IPS-20b (cell line): ENCODE measurements around the gene SGSM2.

ENCODE experiments used
- H3K27ac ChIP-seq: one replicate; pipeline ENCODE4 v1.5.1; 2013; ENCODE audit warnings: low read length
- H3K27me3 ChIP-seq: 2 replicates; pipeline ENCODE4 v1.6.1; 2013; ENCODE audit warnings: mild to moderate bottlenecking, low read length, inconsistent platforms; ENCODE audit not compliant: insufficient read depth
- H3K36me3 ChIP-seq: 2 replicates; pipeline ENCODE4 v1.6.1; 2013; ENCODE audit warnings: low read depth, mild to moderate bottlenecking, inconsistent platforms, low read length, moderate library complexity; ENCODE audit not compliant: insufficient read depth
- H3K4me1 ChIP-seq: 2 replicates; pipeline ENCODE4 v1.6.1; 2013; ENCODE audit warnings: mild to moderate bottlenecking, control low read depth, inconsistent platforms, low read length, moderate library complexity; ENCODE audit not compliant: insufficient read depth
- H3K4me3 ChIP-seq: 2 replicates; pipeline ENCODE4 v1.5.1; 2013; ENCODE audit warnings: mild to moderate bottlenecking, low read length, inconsistent platforms
- H3K9ac ChIP-seq: 2 replicates; pipeline ENCODE4 v1.6.1; 2013; ENCODE audit warnings: low read depth, mild to moderate bottlenecking, inconsistent platforms, low read length, moderate library complexity
- H3K9me3 ChIP-seq: 2 replicates; pipeline ENCODE4 v1.6.1; 2013; ENCODE audit warnings: mild to moderate bottlenecking, low read depth, low read length, inconsistent platforms; ENCODE audit not compliant: insufficient read depth

Gene SGSM2

GRCh38 chr17:2406271-2406902 is 69.1 kb downstream of the SGSM2 start:
- peaks cover 8% of the 10 kb centered on the region; the same call in 1 of the 2 replicates for H3K27me3 ChIP-seq
- 0 out of 2 replicates have a peak, but pooled peaks cover 16% of the 10 kb centered on the region for H3K36me3 ChIP-seq
- H3K9me3 ChIP-seq, result no peaks in the 10 kb centered on the region
- no peak overlapping the region for H3K4me3 ChIP-seq
- H3K4me1 ChIP-seq, result 0 out of 2 replicates have a peak, but pooled peaks cover 2% of the 10 kb centered on the region
- H3K9ac ChIP-seq, result no peak overlapping the region
- no peak overlapping the region for H3K27ac ChIP-seq

GRCh38 chr17:2406903-2407790 is 69.8 kb downstream of the SGSM2 start:
- Histone ChIP-seq H3K4me3 (no peak overlapping the region), H3K9me3 (no peaks in the 10 kb centered on the region), H3K9ac (no peak overlapping the region), H3K4me1 (0 out of 2 replicates have a peak, but pooled peaks cover 2% of the 10 kb centered on the region), H3K27ac (no peak overlapping the region), H3K36me3 (0 out of 2 replicates have a peak, but pooled peaks cover 16% of the 10 kb centered on the region), H3K27me3 (peaks cover 8% of the 10 kb centered on the region; the same call in 1 of the 2 replicates)

GRCh38 chr17:2410951-2411350 is 73.7 kb downstream of the SGSM2 start:
- Histone ChIP-seq H3K4me1 (no peaks in the 10 kb centered on the region; the same call in 1 of the 2 replicates), H3K27me3 (no peaks in the 10 kb centered on the region), H3K27ac (no peak overlapping the region)

GRCh38 chr17:2412561-2413021 is 75.3 kb downstream of the SGSM2 start:
- Histone ChIP-seq H3K4me3 (no peak overlapping the region), H3K9ac (no peak overlapping the region), H3K27me3 (no peaks in the 10 kb centered on the region)

More at GRCh38 chr17:2410951-2411350, 73.7 kb downstream of the SGSM2 start:
- peaks cover 26% of the 10 kb centered on the region for H3K36me3 ChIP-seq
- H3K4me3 ChIP-seq, result no peak overlapping the region
- no peaks in the 10 kb centered on the region for H3K9me3 ChIP-seq
- no peak overlapping the region for H3K9ac ChIP-seq

GRCh38 chr17:2414446-2415064 is 77.3 kb downstream of the SGSM2 start:
- H3K4me3 ChIP-seq, result no peak overlapping the region
- H3K36me3 ChIP-seq, result peaks cover 48% of the 10 kb centered on the region
- H3K27me3 ChIP-seq, result no peaks in the 10 kb centered on the region
- H3K4me1 ChIP-seq, result no peaks in the 10 kb centered on the region; the same call in 1 of the 2 replicates
- H3K27ac ChIP-seq, result no peak overlapping the region
- no peak overlapping the region for H3K9ac ChIP-seq
- no peaks in the 10 kb centered on the region for H3K9me3 ChIP-seq

More at GRCh38 chr17:2412561-2413021, 75.3 kb downstream of the SGSM2 start:
- Histone ChIP-seq H3K36me3 (peaks cover 28% of the 10 kb centered on the region), H3K4me1 (no peaks in the 10 kb centered on the region; the same call in 1 of the 2 replicates), H3K27ac (no peak overlapping the region), H3K9me3 (no peaks in the 10 kb centered on the region)

GRCh38 chr17:2415081-2415480 is 77.8 kb downstream of the SGSM2 start:
- H3K4me3 ChIP-seq, result no peak overlapping the region
- no peaks in the 10 kb centered on the region for H3K9me3 ChIP-seq
- no peaks in the 10 kb centered on the region for H3K27me3 ChIP-seq
- H3K27ac ChIP-seq, result no peak overlapping the region
- H3K9ac ChIP-seq, result no peak overlapping the region
- no peaks in the 10 kb centered on the region; the same call in 1 of the 2 replicates for H3K4me1 ChIP-seq
- H3K36me3 ChIP-seq, result peaks cover 53% of the 10 kb centered on the region

GRCh38 chr17:2416010-2416734 is 78.9 kb downstream of the SGSM2 start:
- Histone ChIP-seq H3K9me3 (no peaks in the 10 kb centered on the region), H3K27me3 (no peaks in the 10 kb centered on the region), H3K4me3 (no peak overlapping the region), H3K36me3 (peaks cover 55% of the 10 kb centered on the region), H3K27ac (no peak overlapping the region), H3K4me1 (no peaks in the 10 kb centered on the region; the same call in 1 of the 2 replicates), H3K9ac (no peak overlapping the region)

GRCh38 chr17:2418572-2418971 is 81.3 kb downstream of the SGSM2 start:
- Histone ChIP-seq H3K4me3 (no peak overlapping the region), H3K36me3 (peaks cover 62% of the 10 kb centered on the region), H3K4me1 (no peaks in the 10 kb centered on the region), H3K9ac (no peak overlapping the region), H3K27ac (no peak overlapping the region), H3K27me3 (no peaks in the 10 kb centered on the region), H3K9me3 (no peaks in the 10 kb centered on the region)

GRCh38 chr17:2419486-2419885 is 82.2 kb downstream of the SGSM2 start:
- Histone ChIP-seq H3K27me3 (no peaks in the 10 kb centered on the region), H3K36me3 (peaks cover 53% of the 10 kb centered on the region), H3K9ac (no peak overlapping the region), H3K4me1 (no peaks in the 10 kb centered on the region), H3K4me3 (no peak overlapping the region), H3K27ac (no peak overlapping the region), H3K9me3 (no peaks in the 10 kb centered on the region)

DNA sequence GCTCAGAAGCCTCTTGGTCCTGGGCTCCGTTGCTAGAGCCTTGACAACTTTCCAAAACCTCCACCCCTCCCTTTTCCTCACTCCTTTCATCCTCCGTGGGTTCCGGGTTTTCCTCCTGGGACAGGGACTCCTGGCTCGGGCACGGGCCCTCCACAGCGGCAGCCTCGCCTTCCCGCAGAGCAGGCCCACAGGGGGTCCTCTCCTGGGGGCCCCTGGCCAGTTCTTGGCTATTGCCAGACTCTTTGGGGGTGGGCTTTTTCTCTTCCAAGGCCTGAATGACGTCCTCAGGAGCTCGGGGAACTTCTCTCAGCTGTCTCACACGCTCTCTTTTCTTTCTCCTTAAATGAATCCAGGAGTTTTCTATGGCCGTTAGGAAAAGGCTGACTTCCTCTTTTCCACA is 82.9 kb downstream of the SGSM2 start:
- Histone ChIP-seq H3K27me3 (no peaks in the 10 kb centered on the region), H3K36me3 (peaks cover 49% of the 10 kb centered on the region), H3K4me1 (no peaks in the 10 kb centered on the region), H3K4me3 (no peak overlapping the region), H3K9me3 (no peaks in the 10 kb centered on the region), H3K27ac (no peak overlapping the region), H3K9ac (no peak overlapping the region)
